Smooth muscle cell (in vitro differentiated cells): Measurements from ENCODE around the gene TES. TPM values are rescaled to one million over a fixed set of nuclear protein-coding genes. Genes with fewer than 3 reads are reported as not detected.

Experiments
- DNase-seq: peaks from one replicate; lab custom pipeline; 2025; ENCODE audit not compliant: unreplicated experiment; lab: John Stamatoyannopoulos, UW
- H2AFZ ChIP-seq: fragments of 200-600 bp; sonication (generic); 2 replicates; pipeline ENCODE4 v1.6.0; 2016; ENCODE audit warnings: antibody characterized with exemption, low read depth, mild to moderate bottlenecking
- H3F3A ChIP-seq: fragments of 200-600 bp; sonication (generic); 2 replicates; pipeline ENCODE4 v1.6.0; 2017; ENCODE audit warnings: antibody characterized with exemption, low read depth
- H3K27ac ChIP-seq: fragments of 200-600 bp; sonication (generic); 2 replicates; pipeline ENCODE4 v1.5.1; 2016; ENCODE audit warnings: low read depth, mild to moderate bottlenecking
- H3K27me3 ChIP-seq: fragments of 200-600 bp; sonication (generic); 2 replicates; pipeline ENCODE4 v1.6.1; 2016; ENCODE audit warnings: low read depth, mild to moderate bottlenecking
- H3K36me3 ChIP-seq: fragments of 200-600 bp; sonication (generic); 2 replicates; pipeline ENCODE4 v1.5.1; 2016; ENCODE audit warnings: low read depth
- H3K4me1 ChIP-seq: fragments of 200-600 bp; sonication (generic); 2 replicates; pipeline ENCODE4 v1.5.1; 2016; ENCODE audit warnings: low read depth
- H3K4me2 ChIP-seq: fragments of 200-600 bp; sonication (generic); 2 replicates; pipeline ENCODE4 v1.6.0; 2016; ENCODE audit warnings: mild to moderate bottlenecking
- H3K4me3 ChIP-seq: fragments of 200-600 bp; sonication (generic); 2 replicates; pipeline ENCODE4 v1.5.1; 2016; ENCODE audit warnings: mild to moderate bottlenecking
- H3K79me2 ChIP-seq: fragments of 200-600 bp; sonication (generic); 2 replicates; pipeline ENCODE4 v1.6.0; 2016; ENCODE audit warnings: low read depth, mild to moderate bottlenecking
- H3K9ac ChIP-seq: fragments of 200-600 bp; sonication (generic); 2 replicates; pipeline ENCODE4 v1.6.0; 2016; ENCODE audit warnings: low read depth
- H3K9me3 ChIP-seq: fragments of 200-600 bp; sonication (generic); replicated peaks from 2 replicates; pipeline ENCODE4 v1.5.1; 2016; ENCODE audit warnings: low read depth
- H4K20me1 ChIP-seq: fragments of 200-600 bp; sonication (generic); 2 replicates; pipeline ENCODE4 v1.6.0; 2016; ENCODE audit warnings: low read depth
- WGBS: methylation state at CpG from one replicate; pipeline ENCODE4 v1.1.7; 2016; ENCODE audit warnings: low lambda C conversion rate; 5-methylcytosine and 5-hydroxymethylcytosine counted together
- polyA plus RNA-seq: library from polyadenylated mRNA; unstranded; fragments of >200 nt; fragmentation: Nextera tagmentation; extraction: Ambion mirVana; gene quantifications from 2 replicates; pipeline ENCODE4 v1.2.1, GENCODE V29; 2016
- total RNA-seq: library from RNA; depleted of rRNA; stranded (reverse); fragments of >200 nt; gene quantifications from 2 replicates; pipeline ENCODE4 v1.2.3, GENCODE V29; 2014
- TF ChIP-seq, protein P1 (sequence below): fragments of 200-600 bp; sonication (generic); IDR thresholded peaks from 2 replicates; pipeline ENCODE4 v1.5.1; 2017; ENCODE audit warnings: borderline replicate concordance, mild to moderate bottlenecking, antibody characterized with exemption; ENCODE audit not compliant: insufficient read depth, poor library complexity, severe bottlenecking

TES gene
- total and polyA plus RNA-seq, 2 experiments from 2014 or later, result 74.6 to 149 TPM

DNA sequence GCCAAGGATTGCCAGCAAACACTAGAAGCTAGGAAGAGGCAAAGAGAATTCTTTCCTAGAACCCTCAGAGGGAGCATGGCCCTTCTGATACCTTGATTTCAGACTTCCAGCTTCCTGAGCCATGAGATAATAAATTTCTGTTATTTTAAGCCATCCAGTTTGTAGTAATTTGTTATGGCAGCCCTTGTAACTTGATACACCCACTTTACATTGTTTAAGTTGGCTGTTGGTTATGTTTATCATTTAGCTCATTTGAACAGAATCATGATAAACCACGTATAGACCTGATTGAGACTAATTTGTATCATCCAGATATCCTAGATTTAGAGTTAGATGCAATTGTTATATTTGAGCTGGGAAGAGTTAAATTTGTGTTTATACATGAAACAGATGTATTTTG lies 9.4 kb upstream of the TES start:
- TF ChIP-seq, protein P1, sequence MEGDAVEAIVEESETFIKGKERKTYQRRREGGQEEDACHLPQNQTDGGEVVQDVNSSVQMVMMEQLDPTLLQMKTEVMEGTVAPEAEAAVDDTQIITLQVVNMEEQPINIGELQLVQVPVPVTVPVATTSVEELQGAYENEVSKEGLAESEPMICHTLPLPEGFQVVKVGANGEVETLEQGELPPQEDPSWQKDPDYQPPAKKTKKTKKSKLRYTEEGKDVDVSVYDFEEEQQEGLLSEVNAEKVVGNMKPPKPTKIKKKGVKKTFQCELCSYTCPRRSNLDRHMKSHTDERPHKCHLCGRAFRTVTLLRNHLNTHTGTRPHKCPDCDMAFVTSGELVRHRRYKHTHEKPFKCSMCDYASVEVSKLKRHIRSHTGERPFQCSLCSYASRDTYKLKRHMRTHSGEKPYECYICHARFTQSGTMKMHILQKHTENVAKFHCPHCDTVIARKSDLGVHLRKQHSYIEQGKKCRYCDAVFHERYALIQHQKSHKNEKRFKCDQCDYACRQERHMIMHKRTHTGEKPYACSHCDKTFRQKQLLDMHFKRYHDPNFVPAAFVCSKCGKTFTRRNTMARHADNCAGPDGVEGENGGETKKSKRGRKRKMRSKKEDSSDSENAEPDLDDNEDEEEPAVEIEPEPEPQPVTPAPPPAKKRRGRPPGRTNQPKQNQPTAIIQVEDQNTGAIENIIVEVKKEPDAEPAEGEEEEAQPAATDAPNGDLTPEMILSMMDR, result no peak
- H3K4me3 ChIP-seq, result no peak overlapping the region
- H3K9me3 ChIP-seq, result no peaks in the 10 kb centered on the region
- no peaks in the 10 kb centered on the region for H3F3A ChIP-seq
- no peaks in the 10 kb centered on the region for H3K36me3 ChIP-seq
- no peak overlapping the region for H3K4me2 ChIP-seq
- 91% methylated on average over 1 of the region's 1 CpG for WGBS
- H3K27me3 ChIP-seq, result no peaks in the 10 kb centered on the region
- no peak for DNase-seq
- H2AFZ ChIP-seq, result no peak overlapping the region
- no peaks in the 10 kb centered on the region for H3K79me2 ChIP-seq
- H3K9ac ChIP-seq, result no peak overlapping the region
- H3K27ac ChIP-seq, result no peak overlapping the region
- H4K20me1 ChIP-seq, result no peaks in the 10 kb centered on the region
- no peaks in the 10 kb centered on the region for H3K4me1 ChIP-seq

DNA sequence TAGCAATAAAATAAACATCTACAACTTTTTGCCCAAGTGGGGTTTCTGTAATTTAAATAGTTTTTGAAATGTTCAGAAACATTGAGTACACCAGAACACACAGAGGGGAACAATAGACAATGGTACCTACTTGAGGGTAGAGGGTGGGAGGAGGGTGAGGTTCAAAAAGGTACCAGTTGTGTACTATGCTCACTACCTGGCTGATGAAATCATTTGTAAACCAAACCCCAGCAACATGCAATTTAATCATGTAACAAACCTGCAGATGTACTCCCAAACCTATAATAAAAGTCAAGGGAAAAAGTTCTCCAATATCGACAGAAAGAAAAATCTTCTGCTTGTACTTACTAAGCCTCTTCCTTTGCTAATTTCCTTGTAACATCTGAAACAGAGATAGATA lies 4.2 kb upstream of the TES start:
- WGBS, result 80% methylated on average over 1 of the region's 1 CpG
- no peak overlapping the region for H3K4me2 ChIP-seq
- no peak overlapping the region for H3K27ac ChIP-seq
- H3K79me2 ChIP-seq, result no peaks in the 10 kb centered on the region
- no peak overlapping the region for H2AFZ ChIP-seq
- DNase-seq, result no peak
- no peaks in the 10 kb centered on the region for H3K9me3 ChIP-seq
- no peaks in the 10 kb centered on the region for H4K20me1 ChIP-seq
- no peak overlapping the region for H3K4me3 ChIP-seq
- H3K4me1 ChIP-seq, result no peaks in the 10 kb centered on the region
- no peaks in the 10 kb centered on the region for H3K36me3 ChIP-seq
- peaks cover 5% of the 10 kb centered on the region for H3F3A ChIP-seq
- H3K9ac ChIP-seq, result no peak overlapping the region
- TF ChIP-seq, protein P1, result no peak
- H3K27me3 ChIP-seq, result no peaks in the 10 kb centered on the region

DNA sequence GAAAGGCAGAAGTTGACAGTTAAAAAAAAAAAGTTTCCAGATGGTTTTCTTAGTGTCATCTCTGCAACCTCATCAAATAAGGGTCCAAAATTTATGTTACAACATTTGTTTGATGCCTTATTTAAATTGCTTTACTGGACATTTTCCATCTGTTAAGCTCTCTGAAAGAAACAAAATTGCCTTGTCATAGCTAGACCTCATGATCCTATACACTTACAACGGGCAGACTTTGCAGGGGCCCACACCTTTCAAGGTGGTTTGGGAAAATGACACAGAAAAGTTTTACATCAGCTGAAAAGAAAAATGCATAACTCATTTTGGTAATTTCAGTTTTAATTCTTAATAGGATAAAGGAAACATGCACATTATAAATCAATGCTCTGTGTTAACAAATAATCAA lies 1.4 kb upstream of the TES start:
- WGBS, result 89% methylated on average over 1 of the region's 1 CpG
- H3K4me3 ChIP-seq, result no peak overlapping the region
- no peaks in the 10 kb centered on the region for H3K36me3 ChIP-seq
- no peak overlapping the region for H3K9ac ChIP-seq
- H3K27ac ChIP-seq, result no peak overlapping the region
- H4K20me1 ChIP-seq, result peaks cover 22% of the 10 kb centered on the region
- H3K9me3 ChIP-seq, result no peaks in the 10 kb centered on the region
- DNase-seq, result no peak
- H3K4me2 ChIP-seq, result no peak overlapping the region
- peaks cover 7% of the 10 kb centered on the region for H3K4me1 ChIP-seq
- H3K27me3 ChIP-seq, result no peaks in the 10 kb centered on the region
- TF ChIP-seq, protein P1, result no peak
- H3F3A ChIP-seq, result peaks cover 5% of the 10 kb centered on the region
- no peak overlapping the region for H2AFZ ChIP-seq
- H3K79me2 ChIP-seq, result peaks cover 24% of the 10 kb centered on the region

DNA sequence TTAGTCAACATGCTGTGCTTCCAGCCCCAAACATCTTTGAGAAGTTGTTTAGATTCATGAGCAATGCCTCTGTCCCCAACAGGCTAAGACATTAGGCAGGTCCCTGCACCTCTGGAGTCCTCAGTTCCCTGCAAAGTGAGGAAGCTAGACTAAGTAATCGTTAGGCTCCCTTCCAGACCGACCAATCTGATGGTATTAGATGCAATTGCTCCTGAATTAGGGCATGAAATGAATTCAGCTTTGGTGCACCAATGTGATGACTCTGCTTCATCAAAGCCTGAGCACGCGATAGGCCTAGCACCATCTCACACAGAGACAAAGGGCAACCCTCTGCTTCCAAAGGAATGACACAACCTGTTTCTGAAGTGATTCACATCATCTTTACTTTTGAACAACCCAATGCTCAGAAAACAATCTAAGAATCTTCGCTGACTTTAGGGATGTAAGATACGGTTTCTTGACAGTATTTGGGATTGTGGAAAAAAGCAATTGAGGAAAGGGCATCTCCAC lies 723 bp upstream of the TES start:
- Histone ChIP-seq H4K20me1 (peaks cover 28% of the 10 kb centered on the region), H3K9me3 (no peaks in the 10 kb centered on the region), H3K27ac (peak overlapping the region; percentile 95), H3K4me1 (peaks cover 7% of the 10 kb centered on the region), H3F3A (peaks cover 5% of the 10 kb centered on the region), H3K9ac (peak overlapping the region; percentile 95), H3K4me2 (peak overlapping the region; percentile 83), H3K27me3 (no peaks in the 10 kb centered on the region), H3K4me3 (peak overlapping the region; percentile 68), H3K36me3 (no peaks in the 10 kb centered on the region), H2AFZ (no peak overlapping the region), H3K79me2 (peaks cover 31% of the 10 kb centered on the region)
- 89% methylated on average over 6 of the region's 6 CpGs for WGBS
- TF ChIP-seq, protein P1, result no peak
- no peak for DNase-seq
